ENCODE results near the gene SRRM3. TPM values are rescaled to one million over a fixed set of nuclear protein-coding genes. Genes with fewer than 3 reads are reported as not detected.

Gene SRRM3
- total and polyA plus RNA-seq, 9 of the 15 experiments (the other 6 are each of a cell fraction or from before 2014, with no cell fraction given) = 0.04 to 0.91 (median 0.46) TPM; not detected in 2

GRCh38 chr7:76220185-76221057 lies 18.7 kb downstream of the SRRM3 start (continued):
- TF ChIP-seq E2F1 (CRISPR knock-in tag; IDR thresholded peaks at IDR 0.05) = no peak
- no peak for TF ChIP-seq MAZ (CRISPR knock-in tag; conservative IDR thresholded peaks at IDR 0.05 in 1 of 2, IDR thresholded peaks at IDR 0.05 in 1 of 2)
- no peak for TF ChIP-seq ZNF41 (CRISPR knock-in tag; conservative IDR thresholded peaks at IDR 0.05)
- no peak for TF ChIP-seq NR1H2 (CRISPR knock-in tag; IDR thresholded peaks at IDR 0.05)
- TF ChIP-seq TAF15 (IDR thresholded peaks at IDR 0.05; ENCODE audit: low read depth, low read length) = no peak
- no peak for TF ChIP-seq HDAC2 (IDR thresholded peaks at IDR 0.05)
- no peak for TF ChIP-seq RFX1 (IDR thresholded peaks at IDR 0.05)
- no peak for TF ChIP-seq BRD4 (IDR thresholded peaks at IDR 0.05)
- no peak for TF ChIP-seq RBM39 (optimal IDR thresholded peaks at IDR 0.05; ENCODE audit: low read depth, low read length)
- TF ChIP-seq ZNF431 (CRISPR knock-in tag; IDR thresholded peaks at IDR 0.05) = no peak
- no peak for TF ChIP-seq STAT5B (CRISPR knock-in tag; IDR thresholded peaks at IDR 0.05)
- TF ChIP-seq RBM25 (IDR thresholded peaks at IDR 0.05; ENCODE audit: low read depth, low read length, severe bottlenecking) = peak; percentile 95
- TF ChIP-seq SP2 (IDR thresholded peaks at IDR 0.05; ENCODE audit: extremely low read depth, low read depth, low read length, poor library complexity, severe bottlenecking) = peak; percentile 0
- no peak for TF ChIP-seq L3MBTL2 (IDR thresholded peaks at IDR 0.05)
- TF ChIP-seq CBFB (CRISPR knock-in tag; IDR thresholded peaks at IDR 0.05) = no peak
- no peak for TF ChIP-seq ZNF165 (CRISPR knock-in tag; IDR thresholded peaks at IDR 0.05; ENCODE audit: borderline replicate concordance)
- no peak for TF ChIP-seq POLR2B (IDR thresholded peaks at IDR 0.05; ENCODE audit: low read depth, partially characterized antibody)
- TF ChIP-seq ZNF316 (IDR thresholded peaks at IDR 0.05) = no peak
- TF ChIP-seq BCOR (IDR thresholded peaks at IDR 0.05) = peak; percentile 70
- 0 out of 2 replicates have a peak, but pooled peaks have one; percentile 17 for TF ChIP-seq MYC (IDR thresholded peaks at IDR 0.05; ENCODE audit: low read depth, low read length)
- TF ChIP-seq MYC (CRISPR knock-in tag; IDR thresholded peaks at IDR 0.05; ENCODE audit: borderline replicate concordance, low read depth) = no peak
- TF ChIP-seq AFF1 (IDR thresholded peaks at IDR 0.05; ENCODE audit: low read depth in 1 of 2, partially characterized antibody in 2 of 2) = no peak
- no peak for TF ChIP-seq ZNF696 (CRISPR knock-in tag; conservative IDR thresholded peaks at IDR 0.05)
- no peak for TF ChIP-seq ZNF23 (CRISPR knock-in tag; IDR thresholded peaks at IDR 0.05)

Data from K562 (cell line).